Mesenchymal stem cell (in vitro differentiated cells and primary cell): ENCODE data around the gene SMIM30.

Experiments used
- DNase-seq: peaks from one replicate; pipeline ENCODE4 v3.0.0-alpha.2; 2013
- H2AFZ ChIP-seq: one replicate; pipeline ENCODE4 v1.6.1; 2013; ENCODE audit warnings: low read depth, mild to moderate bottlenecking, control low read depth, inconsistent platforms, low read length, moderate library complexity
- H2AK5ac ChIP-seq: 2 replicates; pipeline ENCODE4 v1.6.1; 2013; ENCODE audit warnings: low read length, moderate library complexity, mild to moderate bottlenecking, inconsistent platforms; ENCODE audit not compliant: severe bottlenecking
- H2BK120ac ChIP-seq: one replicate; pipeline ENCODE4 v1.6.1; 2013; ENCODE audit warnings: low read depth, mild to moderate bottlenecking, inconsistent platforms, low read length, moderate library complexity
- H2BK12ac ChIP-seq, 2 experiments: one replicate each; pipeline ENCODE4 v1.6.1; 2013; ENCODE audit warnings: inconsistent platforms in 2 of 2, low read length in 2 of 2, mild to moderate bottlenecking in 2 of 2, moderate library complexity in 2 of 2, control low read depth in 1 of 2
- H2BK15ac ChIP-seq: one replicate; pipeline ENCODE4 v1.6.1; 2013; ENCODE audit warnings: mild to moderate bottlenecking, low read depth, inconsistent platforms; ENCODE audit not compliant: poor library complexity, severe bottlenecking
- H2BK5ac ChIP-seq: 2 replicates; pipeline ENCODE4 v1.6.1; 2013; ENCODE audit warnings: low read depth, mild to moderate bottlenecking, low read length, control low read depth, inconsistent platforms; ENCODE audit not compliant: poor library complexity, severe bottlenecking
- H3K14ac ChIP-seq, 2 experiments: one replicate each; pipeline ENCODE4 v1.6.1; 2013; ENCODE audit warnings: inconsistent platforms in 2 of 2, low read length in 2 of 2, control low read depth in 1 of 2, mild to moderate bottlenecking in 1 of 2, moderate library complexity in 1 of 2
- H3K18ac ChIP-seq, 2 experiments: one replicate each; pipeline ENCODE4 v1.6.1; 2013; ENCODE audit warnings: inconsistent platforms in 2 of 2, low read length in 2 of 2, control low read depth in 1 of 2, low read depth in 1 of 2, mild to moderate bottlenecking in 1 of 2
- H3K23ac ChIP-seq, 2 experiments: one replicate each; pipeline ENCODE4 v1.6.1; 2013; ENCODE audit warnings: inconsistent platforms in 2 of 2, low read length in 2 of 2, mild to moderate bottlenecking in 2 of 2, moderate library complexity in 2 of 2, control low read depth in 1 of 2
- H3K27ac ChIP-seq: 2 replicates; pipeline ENCODE4 v1.5.1; 2013; ENCODE audit warnings: mild to moderate bottlenecking, moderate library complexity, low read length, control low read depth, inconsistent platforms; ENCODE audit not compliant: poor library complexity, severe bottlenecking
- H3K27me3 ChIP-seq, 2 experiments: 2 replicates each; pipeline versions ENCODE4 v1.6.1 to v1.7.0; 2013; ENCODE audit warnings: low read length in 2 of 2, mild to moderate bottlenecking in 2 of 2, moderate library complexity in 2 of 2, control low read depth in 1 of 2, inconsistent platforms in 1 of 2; ENCODE audit not compliant: control insufficient read depth in 1 of 2, insufficient read depth in 1 of 2
- H3K36me3 ChIP-seq, 2 experiments: 2 replicates each; pipeline versions ENCODE4 v1.6.1 to v1.7.0; 2013; ENCODE audit warnings: low read length in 2 of 2, control low read depth in 1 of 2, inconsistent platforms in 1 of 2, low read depth in 1 of 2, mild to moderate bottlenecking in 1 of 2; ENCODE audit not compliant: insufficient read depth in 2 of 2, control insufficient read depth in 1 of 2
- H3K4ac ChIP-seq, 2 experiments: one replicate each; pipeline ENCODE4 v1.6.1; 2013; ENCODE audit warnings: inconsistent platforms in 2 of 2, low read length in 2 of 2, mild to moderate bottlenecking in 2 of 2, moderate library complexity in 2 of 2, control low read depth in 1 of 2, low read depth in 1 of 2
- H3K4me1 ChIP-seq: 2 replicates; pipeline ENCODE4 v1.6.1; 2013; ENCODE audit warnings: low read depth, low read length, control low read depth; ENCODE audit not compliant: control insufficient read depth, insufficient read depth
- H3K4me2 ChIP-seq: 2 replicates; pipeline ENCODE4 v1.6.1; 2013; ENCODE audit warnings: low read length, mild to moderate bottlenecking, inconsistent platforms; ENCODE audit not compliant: poor library complexity, severe bottlenecking
- H3K4me3 ChIP-seq, 2 experiments: 2 replicates each; pipeline versions ENCODE4 v1.5.1 to v1.7.0; 2013; ENCODE audit warnings: low read length in 2 of 2, mild to moderate bottlenecking in 2 of 2, control low read depth in 1 of 2, low read depth in 1 of 2; ENCODE audit not compliant: insufficient read depth in 1 of 2
- H3K79me1 ChIP-seq: replicated peaks from 2 replicates; pipeline ENCODE4 v1.6.1; 2013; ENCODE audit warnings: mild to moderate bottlenecking, control low read depth, low read length, inconsistent platforms; ENCODE audit not compliant: poor library complexity, severe bottlenecking
- H3K9ac ChIP-seq: 2 replicates; pipeline ENCODE4 v1.7.0; 2013; ENCODE audit warnings: mild to moderate bottlenecking, low read length, moderate library complexity
- H3K9me3 ChIP-seq: 2 replicates; pipeline ENCODE4 v1.7.0; 2013; ENCODE audit warnings: mild to moderate bottlenecking, low read length; ENCODE audit not compliant: control insufficient read depth
- H4K8ac ChIP-seq: one replicate; pipeline ENCODE4 v1.6.1; 2013; ENCODE audit warnings: inconsistent platforms, mild to moderate bottlenecking, low read length, moderate library complexity
- H4K91ac ChIP-seq: one replicate; pipeline ENCODE4 v1.6.1; 2013; ENCODE audit warnings: mild to moderate bottlenecking, low read length, inconsistent platforms
- WGBS: methylation state at CpG from one replicate; pipeline ENCODE4 v1.1.7; 2013; ENCODE audit warnings: mixed read lengths; 5-methylcytosine and 5-hydroxymethylcytosine counted together

Gene SMIM30

DNA sequence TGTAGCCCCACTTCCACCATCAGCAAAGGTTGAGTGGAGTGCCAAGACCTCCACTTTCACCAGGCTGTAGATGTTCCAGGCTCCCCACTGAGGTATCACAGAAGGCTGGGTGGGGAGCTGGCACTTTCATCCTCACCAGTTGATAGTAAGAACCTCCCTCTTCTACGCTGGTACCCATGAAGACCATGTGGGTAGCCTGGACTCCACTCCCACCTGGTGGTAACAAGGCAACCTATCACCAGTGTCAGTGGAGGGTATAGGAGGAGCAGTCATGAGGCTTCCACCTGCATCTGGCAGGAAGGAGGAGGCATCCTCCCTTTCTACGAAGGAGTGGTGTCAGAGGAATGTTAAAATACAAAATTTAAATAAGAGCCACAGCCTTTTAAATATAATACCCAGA, 4.4 kb downstream of the SMIM30 start:
- no peak overlapping the region for H3K27ac ChIP-seq
- peaks cover 0 to 35% of the 10 kb centered on the region in 2 experiments for H3K36me3 ChIP-seq
- H3K4me1 ChIP-seq: peaks cover 2% of the 10 kb centered on the region
- no peak overlapping the region for H3K4ac ChIP-seq
- no peak for DNase-seq
- no peak overlapping the region for H2BK120ac ChIP-seq
- no peaks in the 10 kb centered on the region for H3K27me3 ChIP-seq
- no peak overlapping the region for H3K4me2 ChIP-seq
- no peak overlapping the region for H2AFZ ChIP-seq
- H3K79me1 ChIP-seq: peaks cover 5% of the 10 kb centered on the region
- no peak overlapping the region for H2BK15ac ChIP-seq
- WGBS: 83% methylated on average over 1 of the region's 2 CpGs
- no peak overlapping the region for H4K8ac ChIP-seq
- H3K14ac ChIP-seq: no peak overlapping the region
- H3K9ac ChIP-seq: no peak overlapping the region
- no peak overlapping the region for H2BK5ac ChIP-seq
- no peak overlapping the region for H2AK5ac ChIP-seq
- H3K4me3 ChIP-seq: no peak overlapping the region
- H4K91ac ChIP-seq: no peak overlapping the region
- no peak overlapping the region for H3K23ac ChIP-seq
- H3K9me3 ChIP-seq: no peaks in the 10 kb centered on the region
- H3K18ac ChIP-seq: no peak overlapping the region
- H2BK12ac ChIP-seq: no peak overlapping the region

DNA sequence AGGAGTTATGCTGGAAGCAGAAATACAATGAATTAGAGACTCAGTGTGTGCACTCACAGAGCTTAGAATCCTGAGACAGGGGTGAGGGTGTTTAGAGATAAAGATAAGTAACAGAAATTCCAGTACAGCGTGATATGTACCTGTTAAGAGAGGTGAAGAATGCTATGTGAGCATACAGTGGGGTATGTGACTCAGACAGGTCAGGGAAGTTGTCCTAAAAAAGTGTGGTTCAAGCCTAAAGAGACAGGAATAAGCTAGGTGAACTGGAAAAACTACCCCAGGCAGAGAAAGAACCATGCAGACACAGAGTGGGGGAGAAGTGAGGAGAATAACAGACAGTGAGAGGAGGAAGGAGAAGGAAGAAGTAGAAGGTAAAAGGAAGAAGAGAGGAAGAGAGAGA, 8.6 kb downstream of the SMIM30 start:
- H3K4me1 ChIP-seq: no peaks in the 10 kb centered on the region
- H3K27me3 ChIP-seq: no peaks in the 10 kb centered on the region
- no peak overlapping the region for H2AK5ac ChIP-seq
- no peak overlapping the region for H2AFZ ChIP-seq
- no peak overlapping the region for H2BK15ac ChIP-seq
- H4K8ac ChIP-seq: no peak overlapping the region
- H3K9ac ChIP-seq: no peak overlapping the region
- H3K14ac ChIP-seq: no peak overlapping the region
- 81% methylated on average over 1 of the region's 1 CpG for WGBS
- no peak overlapping the region for H3K4me3 ChIP-seq
- no peak overlapping the region for H3K4ac ChIP-seq
- H3K27ac ChIP-seq: no peak overlapping the region
- H2BK5ac ChIP-seq: no peak overlapping the region
- no peak for DNase-seq
- no peak overlapping the region for H2BK12ac ChIP-seq
- no peak overlapping the region for H4K91ac ChIP-seq
- peaks cover 2% of the 10 kb centered on the region for H3K79me1 ChIP-seq
- H3K4me2 ChIP-seq: no peak overlapping the region
- H3K18ac ChIP-seq: no peak overlapping the region
- no peak overlapping the region for H3K23ac ChIP-seq
- no peaks in the 10 kb centered on the region for H3K9me3 ChIP-seq
- peaks cover 0 to 19% of the 10 kb centered on the region in 2 experiments for H3K36me3 ChIP-seq
- H2BK120ac ChIP-seq: no peak overlapping the region

DNA sequence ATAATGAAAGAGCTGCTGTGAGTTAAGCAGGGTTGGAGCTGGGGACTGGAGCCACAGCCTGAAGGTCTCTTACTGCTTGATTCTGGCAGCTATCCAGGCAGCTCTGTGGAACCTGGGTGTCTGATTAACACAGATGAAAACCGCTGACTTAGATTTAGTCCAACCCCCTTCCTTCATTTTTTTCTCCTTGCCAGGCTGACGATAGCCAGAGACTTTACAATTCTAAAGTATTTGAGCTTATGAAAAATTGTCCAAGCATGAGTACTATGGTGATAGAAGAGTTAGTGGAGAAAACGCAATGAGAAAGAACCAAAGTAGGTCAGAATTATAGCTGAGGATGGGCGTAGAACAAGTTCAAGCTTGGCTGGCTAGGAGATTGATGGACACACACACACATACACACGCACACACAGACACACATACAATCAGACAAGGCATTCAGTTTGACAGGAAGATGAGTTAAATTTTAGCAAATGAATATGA, 18.2 kb downstream of the SMIM30 start:
- Histone ChIP-seq H3K14ac (no peak overlapping the region), H2BK12ac (no peak overlapping the region), H3K4me3 (peak overlapping the region in 1 of 2 experiments; percentile 20), H2AFZ (no peak overlapping the region), H3K36me3 (no peaks in the 10 kb centered on the region), H2BK15ac (no peak overlapping the region), H3K79me1 (no peaks in the 10 kb centered on the region), H3K27ac (no peak overlapping the region), H2BK120ac (no peak overlapping the region), H4K8ac (no peak overlapping the region), H3K27me3 (peaks cover 0 to 4% of the 10 kb centered on the region in 2 experiments), H4K91ac (no peak overlapping the region), H3K4me2 (no peak overlapping the region), H3K4ac (no peak overlapping the region), H2AK5ac (no peak overlapping the region), H3K9ac (peak overlapping the region; percentile 15), H2BK5ac (no peak overlapping the region), H3K9me3 (no peaks in the 10 kb centered on the region), H3K23ac (no peak overlapping the region), H3K4me1 (no peaks in the 10 kb centered on the region), H3K18ac (no peak overlapping the region)
- DNase-seq: no peak
- WGBS: 100% methylated on average over 1 of the region's 5 CpGs

DNA sequence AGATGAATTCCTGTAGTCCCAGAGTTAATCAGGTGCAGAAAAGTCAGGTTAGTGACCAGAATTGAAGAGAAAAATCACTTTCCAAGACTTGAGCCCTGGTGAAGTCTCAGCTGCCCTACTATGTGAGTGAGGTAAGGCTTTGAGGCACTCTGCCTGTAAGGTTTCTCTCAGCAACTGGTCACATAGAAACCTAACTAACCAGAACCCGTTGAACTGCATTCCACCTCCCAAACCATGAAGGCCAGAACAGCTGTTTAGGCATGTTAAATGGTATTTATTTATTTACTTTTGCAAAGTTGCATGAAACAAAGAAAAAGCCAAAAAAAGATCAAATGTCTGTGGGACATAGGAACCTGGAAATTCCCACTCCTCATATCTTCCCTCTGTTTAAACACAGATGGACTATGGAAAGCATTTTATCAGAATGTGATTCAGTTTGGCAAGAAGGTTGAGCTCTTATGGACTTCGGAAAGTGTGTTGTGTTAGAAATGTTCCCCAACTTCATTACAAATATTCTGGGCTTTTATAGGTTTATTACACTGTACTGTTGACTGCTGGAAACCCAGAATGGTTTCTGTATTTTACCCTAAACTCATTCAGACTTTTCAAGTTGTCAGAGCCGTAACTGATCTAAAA, 19.0 kb downstream of the SMIM30 start:
- DNase-seq: no peak
- Histone ChIP-seq H3K4me1 (no peaks in the 10 kb centered on the region), H4K91ac (no peak overlapping the region), H3K4ac (no peak overlapping the region), H3K9ac (no peak overlapping the region), H3K9me3 (no peaks in the 10 kb centered on the region), H2AFZ (no peak overlapping the region), H3K79me1 (no peaks in the 10 kb centered on the region), H3K27me3 (peaks cover 0 to 4% of the 10 kb centered on the region in 2 experiments), H3K36me3 (no peaks in the 10 kb centered on the region), H3K4me3 (no peak overlapping the region), H2BK15ac (no peak overlapping the region), H3K18ac (no peak overlapping the region), H2BK5ac (no peak overlapping the region), H2BK12ac (no peak overlapping the region), H3K4me2 (no peak overlapping the region), H2BK120ac (no peak overlapping the region), H4K8ac (no peak overlapping the region), H3K14ac (no peak overlapping the region), H3K23ac (no peak overlapping the region), H3K27ac (no peak overlapping the region), H2AK5ac (no peak overlapping the region)
- WGBS: no CpG with 5 or more reads among the region's 3 CpGs
